Glomerular visceral epithelial cell (primary cell): ENCODE measurements around the gene TTLL9.
A peak's percentile ranks its signal among the peaks of the same experiment; 100 is the strongest.

Source experiments
- DNase-seq: peaks from one replicate; pipeline ENCODE4 v3.0.0-alpha.2; 2016; ENCODE audit errors: extremely low spot score

TTLL9 gene

DNA sequence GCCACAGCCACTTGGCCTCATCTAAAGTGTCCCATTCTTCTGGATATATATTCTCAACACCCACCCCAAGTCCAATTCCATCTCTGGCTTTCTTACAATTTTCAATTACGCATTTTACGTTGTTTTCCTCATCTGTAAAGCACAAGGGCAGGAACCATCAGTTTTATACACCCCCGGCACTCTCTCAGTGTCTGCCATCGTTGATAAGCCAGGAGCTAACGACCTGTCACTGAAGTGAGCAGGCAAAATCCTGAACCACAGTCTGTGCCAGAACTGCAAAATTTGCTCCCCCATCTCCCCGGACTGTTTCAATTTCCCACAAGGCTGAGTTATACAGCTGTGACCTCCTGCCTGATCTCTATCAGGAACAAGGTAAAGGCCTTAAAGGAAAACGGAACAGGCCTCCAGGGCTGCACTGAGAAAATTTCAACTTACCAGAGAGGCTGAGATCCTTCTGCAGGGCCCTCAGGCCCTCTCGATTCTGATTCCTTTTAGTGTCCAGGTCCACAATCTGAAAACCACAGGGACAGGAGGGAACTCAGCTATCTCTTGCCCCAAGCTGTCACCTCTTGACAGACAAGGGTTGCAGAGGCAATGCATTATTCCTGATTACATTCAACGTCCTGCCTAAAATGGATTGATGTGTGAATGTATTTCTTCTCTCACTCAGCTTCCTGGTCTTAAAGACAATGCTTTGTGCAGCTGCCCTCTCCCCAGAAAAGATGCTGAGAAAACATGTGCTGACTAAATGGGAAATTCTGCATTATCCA is 79.6 kb downstream of the TTLL9 start:
- DNase-seq, result no peak

DNA sequence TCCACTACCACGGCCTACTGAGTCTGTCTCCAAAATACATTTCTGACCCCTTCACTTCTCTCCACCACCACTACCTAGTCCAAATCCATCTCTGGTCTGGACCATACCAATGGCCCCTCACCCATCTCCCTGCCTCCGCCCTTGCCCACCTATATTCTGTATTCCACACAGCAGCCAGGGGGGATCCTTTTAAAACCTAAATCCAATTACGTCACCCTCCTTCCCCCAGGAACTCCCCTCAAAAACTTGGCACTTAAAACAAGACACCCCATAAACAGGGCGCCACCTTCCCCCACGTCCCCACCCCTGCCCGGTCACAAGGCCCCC is 80.7 kb downstream of the TTLL9 start:
- DNase-seq, result no peak

DNA sequence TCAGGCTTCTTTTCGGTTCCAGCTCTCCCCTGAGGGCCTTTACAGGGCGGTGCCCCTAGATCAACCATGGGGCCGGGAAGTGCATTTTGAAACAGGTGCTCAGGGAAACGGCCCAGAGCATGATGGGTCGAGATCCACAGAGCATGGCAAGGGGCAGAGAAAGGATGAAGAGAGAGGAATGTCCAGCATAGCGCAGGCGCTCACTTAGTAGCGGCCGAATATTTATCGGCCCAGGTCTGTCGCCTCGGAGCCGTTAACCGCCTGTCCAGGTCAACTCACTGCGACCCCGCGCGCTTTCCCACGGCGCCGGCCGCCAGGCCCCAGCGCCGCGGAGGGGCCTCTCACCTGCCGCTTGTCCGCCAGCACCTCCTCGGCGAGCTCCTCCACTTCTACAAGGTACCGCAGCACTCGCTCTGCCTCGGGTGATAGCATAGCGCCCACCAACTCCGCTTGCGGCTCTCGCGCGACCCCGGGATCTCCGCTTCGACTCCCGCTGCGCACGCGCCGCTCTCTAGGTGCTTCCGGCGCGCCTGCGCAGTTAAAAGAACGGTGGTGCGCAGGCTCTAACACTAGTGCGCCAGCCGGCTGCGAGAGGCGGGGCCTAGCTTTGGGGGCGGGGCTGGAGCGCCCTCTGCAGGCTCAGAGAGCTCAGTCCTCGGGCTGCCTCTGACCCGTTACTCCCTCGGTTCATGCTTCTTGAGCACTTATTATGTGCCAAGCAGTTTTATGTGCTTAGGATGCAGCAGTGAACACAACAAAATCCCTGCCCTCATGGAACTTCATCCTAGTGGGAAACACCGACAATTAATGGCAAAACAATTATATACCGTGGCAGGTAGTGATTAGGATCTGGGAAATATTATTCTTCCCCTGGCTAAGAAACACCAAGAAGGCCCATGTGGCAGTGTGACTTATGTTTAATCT is 81.4 kb downstream of the TTLL9 start, which contains the start of gene PDRG1:
TSS of gene PDRG1 (minus strand) at position 517 of the 924 bp plus-strand sequence. CDS start at position 432, 85 bp downstream.
- peak; percentile 98 for DNase-seq

DNA sequence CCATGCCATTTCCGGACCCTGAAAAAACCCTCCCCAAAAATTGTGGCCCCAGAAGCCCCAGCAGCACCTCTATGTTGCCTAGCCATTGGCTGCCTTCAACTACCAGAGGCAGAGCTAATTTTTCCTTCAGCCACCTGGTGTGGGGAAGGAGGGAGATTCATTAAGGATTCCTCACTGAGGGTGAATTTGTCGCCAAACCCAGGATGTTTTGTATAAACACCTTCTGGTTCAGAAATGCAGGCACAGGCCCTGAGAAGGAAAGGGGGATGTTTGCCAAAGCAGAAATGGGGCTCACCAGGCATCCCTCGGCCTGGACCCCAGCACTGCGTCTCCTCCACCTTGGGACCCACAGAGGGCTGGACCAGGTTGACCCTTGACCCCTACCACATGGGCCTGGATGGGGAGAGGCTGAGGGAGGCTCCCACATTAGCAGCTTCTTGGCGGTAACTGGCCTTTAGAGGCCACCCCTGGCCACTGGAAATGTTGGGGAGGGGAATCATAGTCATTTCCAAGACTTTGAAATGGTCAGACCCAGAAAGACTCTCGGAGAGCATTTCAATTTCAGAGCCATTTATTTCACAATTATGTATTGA is 83.2 kb downstream of the TTLL9 start:
- DNase-seq, result no peak

DNA sequence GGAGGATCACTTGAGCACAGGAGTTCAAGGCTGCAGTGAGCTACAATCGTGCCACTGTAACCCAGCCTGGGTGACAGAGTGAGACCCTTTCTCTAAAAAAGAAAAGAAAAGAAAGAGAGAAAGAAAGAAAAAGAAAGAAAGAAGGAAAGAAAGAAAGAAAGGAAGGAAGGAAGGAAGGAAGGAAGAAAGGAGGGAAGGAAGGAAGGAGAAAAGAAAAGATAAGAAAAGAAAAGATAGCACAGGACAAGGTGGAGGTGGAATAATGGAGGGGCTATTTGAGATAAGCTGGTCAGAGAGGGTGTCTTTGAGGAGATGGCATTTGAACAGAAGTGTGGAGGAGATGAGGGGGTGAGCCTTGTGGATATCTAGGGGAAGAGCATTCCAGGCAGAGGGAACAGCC is 84.1 kb downstream of the TTLL9 start:
- no peak for DNase-seq

DNA sequence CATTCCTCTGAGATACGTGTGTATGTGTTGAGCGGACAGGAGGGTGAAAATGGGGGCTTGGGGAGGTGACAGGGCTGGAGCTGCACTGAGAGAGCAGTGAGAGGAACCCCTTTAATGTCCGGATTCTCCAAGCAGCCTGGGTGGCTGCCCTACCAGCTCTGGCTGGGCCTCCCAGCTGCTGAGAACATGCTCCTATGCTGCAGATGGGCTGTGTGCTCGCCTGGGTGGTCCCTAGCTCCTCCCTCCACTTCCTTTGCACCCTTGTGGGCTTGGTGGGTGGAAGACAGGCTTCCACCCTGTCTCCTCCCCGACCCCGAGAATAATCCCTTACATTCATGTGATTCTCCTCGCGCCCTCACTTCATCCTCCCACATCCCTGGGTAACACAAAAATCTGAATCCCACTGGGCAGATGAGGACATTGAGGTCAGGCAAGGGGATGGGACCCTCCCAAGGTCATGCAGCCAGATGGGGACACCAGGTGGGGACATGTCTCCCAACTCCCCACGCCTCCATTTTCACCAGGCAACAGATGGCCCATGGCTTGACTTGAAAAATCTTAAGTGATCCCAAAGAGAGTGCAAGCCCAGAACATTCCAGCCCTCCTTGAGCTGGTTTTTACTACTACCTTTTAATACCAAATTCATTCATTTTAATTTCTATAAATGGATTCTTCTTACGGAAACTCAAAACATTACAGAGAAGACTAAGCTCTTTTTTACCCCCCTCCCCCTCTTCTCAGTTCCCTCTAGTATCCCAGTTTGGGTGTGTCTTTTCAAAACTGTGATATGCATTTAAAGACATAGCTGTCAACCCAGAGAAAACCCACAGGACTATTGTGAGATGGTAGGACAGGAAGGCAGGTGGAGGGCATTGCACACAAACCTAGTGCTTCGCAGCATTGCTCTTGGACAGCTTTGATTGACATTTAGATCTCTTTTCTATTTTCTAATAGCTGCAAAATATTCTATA is 86.4 kb downstream of the TTLL9 start:
- no peak for DNase-seq

DNA sequence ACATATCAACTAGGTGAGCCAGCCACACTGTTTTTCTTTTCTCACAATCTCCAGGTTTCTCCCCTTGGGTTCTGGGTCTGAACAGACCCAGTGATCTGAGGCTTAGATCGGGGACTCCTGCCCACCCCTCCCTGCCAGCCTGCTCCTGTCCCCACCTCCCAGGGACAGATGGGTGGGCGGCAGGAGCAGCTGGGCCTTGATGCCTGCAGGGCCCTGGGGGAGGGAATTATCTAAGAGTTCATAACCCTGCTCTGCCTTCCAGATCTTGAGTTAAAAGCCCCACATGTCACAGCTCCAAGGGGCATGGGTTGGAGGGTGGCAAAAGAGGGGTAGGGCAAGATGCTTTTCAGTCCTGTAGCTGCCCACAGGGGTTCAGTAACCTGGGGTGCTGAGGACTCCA is 92.3 kb downstream of the TTLL9 start:
- DNase-seq, result no peak

DNA sequence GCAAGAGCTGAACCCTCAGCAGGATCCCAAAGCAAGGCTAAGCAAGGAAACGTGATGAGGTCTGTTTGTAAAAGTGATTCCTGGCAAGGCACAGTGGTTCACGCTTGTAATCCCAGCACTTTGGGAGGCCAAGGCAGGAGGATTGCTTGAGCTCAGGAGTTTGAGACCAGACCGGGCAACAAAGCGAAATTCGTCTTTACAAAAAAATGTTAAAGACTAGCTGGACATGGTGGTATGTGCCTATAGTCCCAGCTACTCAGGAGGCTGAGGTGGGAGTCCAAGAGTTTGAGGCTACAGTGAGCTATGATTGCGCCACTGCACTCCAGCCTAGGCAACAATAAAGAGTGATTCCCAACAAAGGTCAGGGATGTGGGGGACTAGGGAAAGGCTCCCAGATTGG is 93.5 kb downstream of the TTLL9 start:
- no peak for DNase-seq

DNA sequence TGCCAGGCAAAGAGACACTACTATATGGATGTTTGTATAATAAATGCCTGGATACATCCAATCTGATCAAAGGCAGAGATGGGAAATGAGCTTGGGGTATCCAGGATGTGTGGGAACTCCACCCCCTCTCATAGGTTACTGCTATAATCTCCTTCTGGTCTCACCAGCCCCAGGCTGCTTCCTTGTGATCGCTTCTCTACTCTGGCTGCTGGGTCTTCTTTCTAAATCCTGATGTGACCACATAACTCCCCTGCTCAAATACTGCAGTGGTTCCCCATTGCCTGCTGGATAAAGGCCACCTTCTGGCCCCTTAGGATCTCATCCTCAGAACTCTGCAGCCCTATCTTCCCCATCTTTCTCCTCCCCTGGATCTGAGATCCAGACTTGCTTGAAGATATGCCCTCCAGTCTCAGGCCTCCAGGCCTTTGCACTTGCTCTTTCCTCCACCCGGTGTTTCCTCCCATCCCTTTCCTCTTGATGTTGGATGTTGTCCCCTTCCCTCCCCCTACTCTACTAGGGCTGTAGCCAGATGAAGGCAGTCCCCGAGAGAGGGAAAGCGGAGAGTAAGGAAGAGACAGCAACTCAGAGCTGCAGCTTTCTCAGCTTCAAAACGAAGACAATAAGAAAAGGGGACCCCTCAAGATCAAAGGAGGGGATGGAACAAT is 96.7 kb downstream of the TTLL9 start:
- DNase-seq, result no peak

DNA sequence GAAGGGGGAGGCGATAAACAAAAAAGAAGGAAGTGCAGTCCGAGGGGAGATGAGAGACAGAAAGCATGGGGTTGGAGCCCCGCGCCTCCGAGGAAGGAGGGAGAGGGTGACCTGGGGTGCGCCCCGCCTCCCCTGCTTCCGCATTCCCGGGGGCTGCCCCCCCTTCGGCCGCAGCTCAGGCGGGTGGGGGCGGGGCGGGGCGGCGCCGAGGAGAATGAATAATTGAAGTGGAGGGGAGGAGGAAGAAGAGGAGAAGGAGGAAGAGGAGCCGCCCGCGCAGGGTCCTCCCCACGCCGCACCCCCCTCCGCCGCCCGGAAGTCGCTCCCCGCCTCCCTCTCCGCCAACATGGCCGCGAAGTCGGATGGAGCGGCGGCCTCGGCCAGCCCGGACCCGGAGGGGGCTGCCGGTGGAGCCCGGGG is 97.4 kb downstream of the TTLL9 start, which contains the start of gene XKR7:
TSS of gene XKR7 (plus strand) at position 322 of the 420 bp plus-strand sequence. CDS start at position 347, 25 bp downstream.
- DNase-seq, result peak; percentile 58

DNA sequence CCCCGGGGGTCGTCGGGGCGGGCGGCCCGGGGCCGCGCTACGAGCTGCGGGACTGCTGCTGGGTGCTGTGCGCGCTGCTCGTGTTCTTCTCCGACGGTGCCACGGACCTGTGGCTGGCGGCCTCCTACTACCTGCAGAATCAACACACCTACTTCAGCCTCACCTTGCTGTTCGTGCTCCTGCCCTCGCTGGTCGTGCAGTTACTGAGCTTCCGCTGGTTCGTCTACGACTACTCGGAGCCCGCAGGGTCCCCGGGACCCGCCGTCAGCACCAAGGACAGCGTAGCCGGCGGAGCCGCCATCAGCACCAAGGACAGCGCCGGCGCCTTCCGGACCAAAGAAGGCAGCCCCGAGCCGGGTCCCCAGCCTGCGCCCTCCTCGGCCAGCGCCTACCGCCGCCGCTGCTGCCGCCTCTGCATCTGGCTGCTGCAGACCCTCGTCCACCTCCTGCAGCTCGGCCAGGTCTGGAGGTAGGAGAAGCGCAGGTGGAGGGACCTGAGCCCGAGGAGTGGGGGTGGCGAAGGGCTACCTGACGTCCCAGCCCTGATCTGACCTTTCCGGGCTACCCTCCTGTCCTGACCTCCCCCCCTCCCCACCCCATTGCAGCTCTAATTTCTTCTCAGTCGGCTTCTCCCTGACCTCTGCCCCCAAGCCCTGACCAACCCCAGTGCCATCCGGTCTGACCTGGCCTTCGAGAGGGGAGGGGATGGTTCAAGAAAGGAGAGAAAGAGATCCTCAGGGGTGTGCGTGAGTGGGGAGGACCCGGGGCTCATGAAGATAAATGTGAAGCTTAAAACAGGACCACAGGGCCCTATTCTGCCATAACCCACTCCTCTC is 98.1 kb downstream of the TTLL9 start:
- DNase-seq, result peak; percentile 81

DNA sequence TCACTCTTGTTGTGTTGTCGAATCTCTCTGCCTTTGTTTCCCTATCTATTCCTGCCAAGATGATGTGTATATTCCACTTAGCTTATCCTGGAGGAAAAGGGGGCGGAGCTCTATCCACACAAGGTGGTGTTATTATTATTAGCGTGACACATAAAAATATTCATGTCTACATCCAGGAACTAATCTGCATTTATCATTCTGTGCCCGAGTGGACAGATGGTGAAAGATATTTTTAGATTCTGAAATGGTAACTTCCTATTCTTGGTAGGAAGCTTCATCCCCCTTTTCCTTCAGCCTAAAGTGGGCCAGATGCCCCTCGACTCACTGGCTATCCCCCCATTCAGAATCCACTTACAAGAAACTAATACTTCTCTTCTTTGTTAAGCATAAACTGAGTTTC is 99.6 kb downstream of the TTLL9 start:
- DNase-seq, result no peak

DNA sequence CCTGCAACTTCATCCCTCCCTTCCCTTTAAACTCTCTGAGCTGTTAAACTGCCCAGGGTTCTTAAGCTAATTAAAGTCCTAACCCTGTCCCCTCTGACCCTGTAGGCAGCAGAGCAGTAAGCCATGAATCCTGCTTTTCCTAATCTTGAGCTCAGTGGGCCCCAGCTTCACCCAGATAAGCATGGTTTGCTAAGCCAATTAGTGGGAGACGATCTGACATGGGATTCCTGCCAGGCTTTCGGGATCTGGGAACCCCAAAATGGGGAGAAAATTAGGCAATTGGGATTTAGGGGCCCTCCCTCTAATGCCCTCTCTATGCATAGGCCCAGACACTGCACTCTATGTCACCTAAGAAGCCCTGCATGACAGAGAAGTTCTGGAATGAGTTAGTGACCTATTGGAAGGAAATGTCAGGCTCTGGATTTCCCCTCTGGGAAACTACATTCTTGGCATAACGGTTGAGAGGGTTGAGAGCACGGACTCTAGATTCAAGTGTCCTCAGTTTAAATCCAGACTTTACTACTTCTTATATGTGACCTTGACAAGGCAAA is 102.1 kb downstream of the TTLL9 start:
- DNase-seq, result peak; percentile 71

DNA sequence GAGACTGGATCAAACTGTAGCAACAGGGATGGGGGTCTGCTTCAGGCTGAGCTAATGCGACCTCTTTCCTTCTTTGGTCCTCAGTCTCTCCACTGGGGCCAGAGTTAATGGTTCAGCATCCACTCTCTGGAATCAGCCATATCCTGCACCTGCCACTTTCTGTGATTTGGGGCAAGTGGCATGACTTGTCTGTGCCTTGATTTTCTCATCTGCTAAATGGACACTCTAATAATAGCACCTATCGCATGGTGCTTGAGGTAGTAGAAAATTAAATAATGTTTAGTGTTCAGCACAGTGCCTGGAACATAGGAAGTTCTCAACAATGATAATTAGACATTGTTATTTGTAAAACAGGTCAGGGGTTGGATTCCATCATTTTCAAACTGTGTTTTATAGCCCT is 103.9 kb downstream of the TTLL9 start:
- DNase-seq, result no peak

DNA sequence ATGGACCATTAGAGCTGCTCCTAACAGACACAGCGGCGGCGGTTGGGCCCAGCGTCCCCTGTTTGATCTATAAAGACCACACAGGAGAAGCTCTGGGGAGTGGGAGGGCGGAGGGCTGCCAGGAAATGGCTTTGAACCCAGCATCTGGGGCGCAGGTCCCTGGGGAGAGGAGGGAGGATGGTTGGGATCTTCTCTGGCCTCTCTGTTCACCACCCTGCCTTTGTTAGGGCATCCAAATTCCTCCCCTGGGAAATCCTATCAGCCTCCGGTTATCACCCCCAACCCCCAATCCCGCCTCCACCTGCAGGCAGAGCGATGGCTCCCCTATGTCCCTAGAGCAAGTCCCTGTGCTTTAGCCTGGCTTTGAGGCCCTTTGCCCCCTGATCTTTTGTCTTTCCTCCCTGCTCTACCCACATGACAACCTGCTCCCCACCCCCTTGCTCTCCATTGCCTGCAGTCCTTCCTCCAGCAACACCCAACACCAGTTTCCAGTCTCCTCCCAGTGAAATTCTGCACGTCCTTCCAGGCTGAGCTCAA is 104.6 kb downstream of the TTLL9 start:
- DNase-seq, result no peak

DNA sequence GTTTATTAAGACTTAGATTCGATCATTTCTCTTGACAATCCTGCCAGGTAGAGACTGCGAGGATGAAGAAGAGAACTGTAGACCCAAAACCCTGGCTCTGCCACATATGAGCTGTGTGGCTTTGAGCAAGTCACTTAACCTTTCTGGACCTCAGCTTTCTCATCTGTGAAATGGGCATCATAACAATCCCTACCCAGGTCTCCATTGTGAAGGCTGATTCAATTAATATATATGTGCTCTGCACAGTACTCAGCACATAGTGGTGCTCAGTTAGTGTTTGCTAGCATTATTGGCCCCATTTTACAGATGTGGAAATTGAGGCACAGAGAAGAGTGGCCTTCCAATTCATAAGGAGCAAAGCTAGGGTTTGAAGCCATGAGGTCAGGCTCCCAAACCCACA is 105.4 kb downstream of the TTLL9 start:
- DNase-seq, result no peak

DNA sequence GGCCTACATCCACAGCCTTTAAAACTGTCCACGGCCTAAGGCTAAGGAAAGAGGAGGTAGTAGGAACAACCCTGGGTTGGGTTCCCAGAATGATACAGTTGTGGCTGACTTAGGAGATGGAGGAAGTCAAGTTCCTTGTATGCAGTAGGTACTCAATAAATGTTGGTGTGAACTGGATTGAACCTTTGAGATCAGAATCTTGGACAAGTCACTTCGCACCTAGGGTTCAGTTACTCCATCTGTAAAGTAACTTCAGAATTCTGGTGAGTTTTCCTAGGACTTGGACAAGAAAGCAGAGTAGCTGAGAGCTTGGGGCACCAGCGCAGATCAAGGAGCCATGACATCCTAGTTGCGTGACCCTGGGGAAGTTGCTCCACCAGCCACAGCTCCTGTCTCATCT is 106.6 kb downstream of the TTLL9 start:
- no peak for DNase-seq

DNA sequence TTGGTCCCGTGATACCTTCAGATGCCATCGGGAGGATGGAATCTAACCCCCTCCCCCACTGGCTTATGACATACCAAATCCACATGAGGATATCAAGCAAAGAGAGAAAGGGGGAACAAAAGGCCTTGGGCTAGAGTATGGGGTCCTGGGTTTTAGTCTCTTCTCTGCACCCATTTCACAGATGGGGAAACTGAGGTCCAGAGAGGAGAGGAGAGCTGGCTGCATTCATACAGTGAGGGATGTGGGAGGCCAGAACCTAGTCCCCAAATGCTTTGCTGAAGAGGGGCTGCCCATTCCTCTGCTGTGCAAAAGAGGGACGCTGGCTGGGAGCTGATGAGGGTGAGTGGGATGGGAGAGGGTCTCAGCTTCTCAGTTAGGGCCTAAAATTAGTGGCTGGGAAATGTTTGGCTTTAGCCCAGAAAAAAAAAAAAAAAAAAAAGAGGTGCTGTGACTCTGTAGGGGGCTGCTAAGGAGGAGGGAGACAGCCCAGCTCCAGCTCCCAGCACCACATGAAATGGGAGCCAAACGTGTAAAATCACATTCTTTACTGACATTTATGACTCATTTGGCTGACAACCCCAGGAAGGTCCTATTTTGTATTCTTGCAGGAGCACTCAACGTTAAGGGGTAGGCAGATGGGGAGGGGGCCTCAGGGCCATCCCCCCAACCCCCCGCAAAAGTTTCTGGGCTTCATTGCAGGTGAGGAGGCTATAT is 109.4 kb downstream of the TTLL9 start:
- DNase-seq, result no peak

DNA sequence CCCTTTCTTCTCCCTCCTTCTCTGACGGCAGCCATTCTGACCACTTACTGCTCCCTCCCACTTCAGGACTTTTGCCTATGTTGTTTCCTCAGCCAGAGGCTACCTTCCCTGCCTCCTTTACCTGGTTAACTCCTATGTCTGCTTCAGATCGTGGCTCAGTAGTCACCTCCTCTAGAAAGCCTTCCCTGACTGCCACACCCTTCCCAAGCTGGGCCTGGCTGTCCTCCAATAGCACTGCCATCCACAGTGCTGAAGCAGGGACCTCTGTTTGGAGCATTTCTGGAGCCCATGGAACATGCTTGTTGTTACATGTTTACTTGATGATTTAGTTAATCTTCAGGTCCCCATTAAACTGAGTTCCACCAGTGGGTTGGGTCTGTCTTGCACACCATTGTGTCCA is 111.3 kb downstream of the TTLL9 start:
- DNase-seq, result no peak
